ENCODE measurements around the gene DGKB.

DNA sequence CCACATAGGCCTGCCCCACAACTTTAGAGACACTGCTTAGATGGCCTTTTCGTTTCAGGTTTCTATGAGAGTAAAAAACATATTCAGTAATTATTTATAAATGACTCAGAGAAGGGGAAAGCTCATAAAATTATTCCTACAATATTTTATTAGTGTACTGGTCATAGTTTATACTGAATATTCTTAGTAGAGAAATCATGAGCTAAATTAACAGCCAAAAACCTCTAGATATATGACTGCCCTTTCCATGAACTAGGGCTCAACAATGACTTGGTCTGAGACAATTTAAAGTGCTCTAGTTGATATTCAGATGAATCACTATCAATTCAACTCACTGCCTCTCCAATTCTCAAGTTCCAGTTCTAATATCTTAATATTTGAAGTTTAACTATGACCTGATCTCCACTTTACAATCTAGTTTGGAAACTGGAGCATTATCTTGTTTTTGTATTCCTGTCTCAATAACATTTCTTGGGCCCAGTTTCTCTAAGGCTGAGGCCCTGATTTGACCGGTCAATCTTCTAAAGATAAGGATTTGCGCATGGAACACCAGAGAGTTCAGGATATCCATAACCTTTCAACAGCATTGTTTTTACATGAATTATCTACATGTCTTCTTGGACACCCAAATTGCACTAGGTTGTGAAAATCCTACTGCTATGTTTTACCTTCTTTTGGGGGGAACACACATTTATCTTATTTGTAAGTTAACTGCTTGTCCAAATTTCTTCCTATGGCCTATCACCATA lies 141.6 kb downstream of the DGKB start:
- TF ChIP-seq CTCF (IDR thresholded peaks at IDR 0.05) (no peak), POLR2A (IDR thresholded peaks at IDR 0.05) (no peak)

Data from body of pancreas (tissue), 4 donors.